ENCODE results near the gene INPP5E.

The INPP5E gene

GRCh38 chr9:136389396-136389795, 50.2 kb downstream of the INPP5E start:
- TF ChIP-seq CTCF (IDR thresholded peaks at IDR 0.05; ENCODE audit: unreplicated experiment in 3 of 3): no peak
- H3K27ac Mint-ChIP-seq: no peak overlapping the region
- no peaks in the 10 kb centered on the region for H3K27me3 Mint-ChIP-seq (ENCODE audit: low read depth)
- no peaks in the 10 kb centered on the region for H3K4me1 Mint-ChIP-seq
- H3K4me3 Mint-ChIP-seq: no peak overlapping the region
- H3K9me3 Mint-ChIP-seq: no peaks in the 10 kb centered on the region
- peaks cover 53% of the 10 kb centered on the region for H3K36me3 Mint-ChIP-seq (ENCODE audit: low read depth)

- no peak overlapping the region for H3K4me3 Mint-ChIP-seq
- H3K9me3 Mint-ChIP-seq: no peaks in the 10 kb centered on the region
- TF ChIP-seq CTCF (IDR thresholded peaks at IDR 0.05; ENCODE audit: unreplicated experiment in 3 of 3): no peak
- peaks cover 50% of the 10 kb centered on the region for H3K36me3 Mint-ChIP-seq (ENCODE audit: low read depth)
- H3K27ac Mint-ChIP-seq: no peak overlapping the region
- H3K4me1 Mint-ChIP-seq: no peaks in the 10 kb centered on the region
- no peaks in the 10 kb centered on the region for H3K27me3 Mint-ChIP-seq (ENCODE audit: low read depth)
Measured at GRCh38 chr9:136387217-136387616, 52.4 kb downstream of the INPP5E start.

DNA sequence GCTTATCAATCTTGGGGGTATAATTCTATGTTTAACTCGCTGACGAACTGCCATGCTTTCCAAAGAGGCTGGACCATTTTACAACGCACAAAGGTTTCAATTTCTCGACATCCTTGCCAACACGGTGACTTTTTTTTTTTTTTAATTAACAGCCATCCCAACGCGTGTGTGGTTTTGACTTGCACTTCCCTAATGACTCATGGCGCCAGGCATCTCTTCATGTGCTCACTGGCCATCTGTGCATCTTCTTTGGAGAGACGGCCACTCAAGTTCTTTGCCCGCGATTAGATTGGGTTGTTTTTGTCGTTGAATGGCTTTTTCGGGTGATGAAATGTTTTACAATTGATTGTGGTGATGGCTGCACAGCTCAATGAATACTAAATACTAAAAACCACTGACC, 53.6 kb downstream of the INPP5E start:
- Mint-ChIP-seq H3K9me3 (no peaks in the 10 kb centered on the region), H3K27ac (no peak overlapping the region), H3K4me1 (no peaks in the 10 kb centered on the region), H3K4me3 (no peak overlapping the region), H3K27me3 (ENCODE audit: low read depth) (no peaks in the 10 kb centered on the region), H3K36me3 (ENCODE audit: low read depth) (peaks cover 40% of the 10 kb centered on the region)
- TF ChIP-seq CTCF (IDR thresholded peaks at IDR 0.05; ENCODE audit: unreplicated experiment in 3 of 3): no peak

- peaks cover 39% of the 10 kb centered on the region for H3K36me3 Mint-ChIP-seq (ENCODE audit: low read depth)
- H3K27ac Mint-ChIP-seq: no peak overlapping the region
- no peaks in the 10 kb centered on the region for H3K4me1 Mint-ChIP-seq
- no peaks in the 10 kb centered on the region for H3K27me3 Mint-ChIP-seq (ENCODE audit: low read depth)
- no peak overlapping the region for H3K4me3 Mint-ChIP-seq
- no peak for TF ChIP-seq CTCF (IDR thresholded peaks at IDR 0.05; ENCODE audit: unreplicated experiment in 3 of 3)
- H3K9me3 Mint-ChIP-seq: no peaks in the 10 kb centered on the region
Measured at GRCh38 chr9:136385015-136385414, 54.6 kb downstream of the INPP5E start.

DNA sequence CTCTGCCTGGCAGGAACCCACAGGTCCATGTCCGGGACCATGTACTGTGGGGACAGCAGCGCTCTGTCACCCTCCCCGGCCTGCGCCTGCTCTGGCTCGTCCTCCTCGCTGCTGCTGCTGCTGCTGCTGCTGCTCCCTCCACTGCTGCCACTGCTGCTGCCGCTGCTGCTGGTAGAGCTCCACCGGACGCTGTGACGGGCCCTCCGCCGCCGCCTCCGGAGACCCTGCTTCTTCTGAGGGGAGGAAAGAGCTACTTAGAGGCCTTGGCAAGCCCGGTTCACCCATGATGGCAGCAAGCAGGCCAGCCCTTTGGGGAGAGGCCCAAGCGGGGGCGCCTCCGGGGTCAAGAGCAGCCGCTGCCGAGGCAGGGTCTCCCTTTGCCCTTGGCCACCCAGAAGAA, 56.2 kb downstream of the INPP5E start:
- no peaks in the 10 kb centered on the region for H3K27me3 Mint-ChIP-seq (ENCODE audit: low read depth)
- H3K36me3 Mint-ChIP-seq (ENCODE audit: low read depth): peaks cover 24% of the 10 kb centered on the region
- no peak overlapping the region for H3K4me3 Mint-ChIP-seq
- H3K27ac Mint-ChIP-seq: no peak overlapping the region
- no peaks in the 10 kb centered on the region for H3K4me1 Mint-ChIP-seq
- no peak for TF ChIP-seq CTCF (IDR thresholded peaks at IDR 0.05; ENCODE audit: unreplicated experiment in 3 of 3)
- no peaks in the 10 kb centered on the region for H3K9me3 Mint-ChIP-seq

GRCh38 chr9:136381966-136382513, 57.6 kb downstream of the INPP5E start:
- Mint-ChIP-seq H3K27me3 (ENCODE audit: low read depth) (no peaks in the 10 kb centered on the region), H3K27ac (no peak overlapping the region), H3K9me3 (no peaks in the 10 kb centered on the region), H3K4me3 (no peak overlapping the region), H3K4me1 (no peaks in the 10 kb centered on the region), H3K36me3 (ENCODE audit: low read depth) (peaks cover 16% of the 10 kb centered on the region)
- TF ChIP-seq CTCF (IDR thresholded peaks at IDR 0.05; ENCODE audit: unreplicated experiment in 3 of 3): no peak
